Mesendoderm (in vitro differentiated cells): Measurements from ENCODE around the gene THSD7A.

Experiments
- DNase-seq: peaks from one replicate; pipeline ENCODE4 v3.0.0; 2013
- H2AK5ac ChIP-seq: 2 replicates; pipeline ENCODE4 v1.6.1; 2013; ENCODE audit warnings: low read length, inconsistent platforms
- H2BK120ac ChIP-seq: 2 replicates; pipeline ENCODE4 v1.6.1; 2013; ENCODE audit warnings: low read depth, mild to moderate bottlenecking, low read length, moderate library complexity, mixed read lengths
- H2BK15ac ChIP-seq: replicated peaks from 2 replicates; pipeline ENCODE4 v1.6.1; 2013; ENCODE audit warnings: low read depth, mild to moderate bottlenecking, moderate library complexity
- H2BK5ac ChIP-seq: 2 replicates; pipeline ENCODE4 v1.6.1; 2013; ENCODE audit warnings: low read length, inconsistent platforms
- H3K18ac ChIP-seq: 2 replicates; pipeline ENCODE4 v1.6.1; 2013; ENCODE audit warnings: mild to moderate bottlenecking, low read length, mixed read lengths
- H3K23ac ChIP-seq: one replicate; pipeline ENCODE4 v1.6.1; 2013; ENCODE audit warnings: low read length
- H3K27ac ChIP-seq: 2 replicates; pipeline ENCODE4 v1.5.1; 2013; ENCODE audit warnings: low read depth, mild to moderate bottlenecking, inconsistent platforms, low read length, moderate library complexity
- H3K27me3 ChIP-seq: 2 replicates; pipeline ENCODE4 v1.6.1; 2013; ENCODE audit warnings: low read length, control low read depth, mild to moderate bottlenecking, inconsistent platforms; ENCODE audit not compliant: insufficient read depth, poor library complexity
- H3K36me3 ChIP-seq: 2 replicates; pipeline ENCODE4 v1.6.1; 2013; ENCODE audit warnings: low read length, inconsistent platforms; ENCODE audit not compliant: control insufficient read depth, insufficient read depth
- H3K4ac ChIP-seq: one replicate; pipeline ENCODE4 v1.6.1; 2013; ENCODE audit warnings: low read depth, mild to moderate bottlenecking, low read length, moderate library complexity
- H3K4me1 ChIP-seq: 2 replicates; pipeline ENCODE4 v1.6.1; 2013; ENCODE audit warnings: low read depth, low read length, inconsistent platforms; ENCODE audit not compliant: control insufficient read depth
- H3K4me2 ChIP-seq: 2 replicates; pipeline ENCODE4 v1.6.1; 2013; ENCODE audit warnings: low read length
- H3K4me3 ChIP-seq: 2 replicates; pipeline ENCODE4 v1.5.1; 2013; ENCODE audit warnings: mild to moderate bottlenecking, low read length
- H3K56ac ChIP-seq: one replicate; pipeline ENCODE4 v1.6.1; 2013; ENCODE audit warnings: low read length
- H3K79me1 ChIP-seq: 2 replicates; pipeline ENCODE4 v1.6.1; 2013; ENCODE audit warnings: low read length, inconsistent platforms
- H3K79me2 ChIP-seq: 2 replicates; pipeline ENCODE4 v1.6.1; 2013; ENCODE audit warnings: mild to moderate bottlenecking, low read length; ENCODE audit not compliant: control insufficient read depth, insufficient read depth
- H3K9ac ChIP-seq: 2 replicates; pipeline ENCODE4 v1.6.1; 2013; ENCODE audit warnings: low read length, inconsistent platforms
- H4K5ac ChIP-seq: one replicate; pipeline ENCODE4 v1.6.1; 2013; ENCODE audit warnings: low read length
- H4K8ac ChIP-seq: one replicate; pipeline ENCODE4 v1.6.1; 2013; ENCODE audit warnings: low read depth, mild to moderate bottlenecking, control low read depth, low read length, moderate library complexity
- WGBS: extraction: QIAGEN DNeasy Blood & Tissue Kit; methylation state at CpG from one replicate; pipeline ENCODE4 v1.1.7; 2013; ENCODE audit warnings: low lambda C conversion rate, missing lambda C conversion rate; ENCODE audit not compliant: insufficient coverage; ENCODE audit errors: extremely low coverage; 5-methylcytosine and 5-hydroxymethylcytosine counted together

The THSD7A gene

DNA sequence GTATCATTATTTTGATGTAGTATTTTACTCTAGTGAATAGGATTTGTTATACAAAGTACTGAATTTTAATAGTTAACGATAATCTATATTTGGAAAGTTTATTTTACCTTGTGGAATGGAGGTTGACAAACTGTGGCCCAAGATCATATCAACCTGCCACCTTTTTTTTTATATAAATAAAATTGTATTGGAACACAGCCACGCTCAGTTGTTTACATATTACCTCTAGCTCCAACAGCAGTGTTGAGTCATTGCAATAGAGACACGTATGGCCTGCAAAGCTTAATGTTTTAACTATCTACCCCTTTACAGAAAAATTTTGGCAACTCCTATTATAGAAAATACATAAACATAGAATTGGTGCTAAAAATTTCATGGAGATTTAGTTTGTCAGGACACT is 239.3 kb downstream of the THSD7A start:
- no peak overlapping the region for H3K9ac ChIP-seq
- H2AK5ac ChIP-seq = no peak overlapping the region
- no peak overlapping the region for H3K23ac ChIP-seq
- no peak overlapping the region for H4K8ac ChIP-seq
- no peak overlapping the region for H4K5ac ChIP-seq
- H3K27ac ChIP-seq = no peak overlapping the region
- H3K79me1 ChIP-seq = no peaks in the 10 kb centered on the region
- H3K4me2 ChIP-seq = no peak overlapping the region
- no peak overlapping the region for H2BK120ac ChIP-seq
- no peaks in the 10 kb centered on the region for H3K4me1 ChIP-seq
- no peak overlapping the region for H3K18ac ChIP-seq
- H3K27me3 ChIP-seq = no peaks in the 10 kb centered on the region
- H3K56ac ChIP-seq = no peak overlapping the region
- no peak overlapping the region for H2BK5ac ChIP-seq
- no peak overlapping the region for H2BK15ac ChIP-seq
- no peaks in the 10 kb centered on the region for H3K79me2 ChIP-seq
- no peak overlapping the region for H3K4me3 ChIP-seq
- H3K36me3 ChIP-seq = no peaks in the 10 kb centered on the region
- WGBS = no CpG with 5 or more reads among the region's 3 CpGs
- H3K4ac ChIP-seq = no peak overlapping the region
- DNase-seq = no peak

DNA sequence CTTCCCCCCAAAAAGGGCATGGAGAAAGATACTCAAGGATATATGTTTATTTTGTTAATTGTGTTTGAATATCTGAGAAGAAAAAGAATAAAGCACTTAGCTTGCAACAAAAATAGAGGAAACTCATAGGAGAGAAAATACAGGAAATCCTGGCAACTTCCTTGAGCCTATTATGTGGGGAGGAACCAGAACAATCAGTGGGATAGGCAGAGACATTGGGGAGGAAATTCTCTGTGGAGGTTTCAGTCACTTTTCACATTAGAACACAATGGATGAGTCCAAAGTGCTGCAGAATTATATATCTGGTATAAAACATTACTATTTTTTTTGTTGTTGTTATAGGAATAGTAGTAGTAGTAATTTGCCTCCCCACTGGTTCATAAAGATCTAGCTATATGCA is 240.1 kb downstream of the THSD7A start:
- H4K5ac ChIP-seq = no peak overlapping the region

DNA sequence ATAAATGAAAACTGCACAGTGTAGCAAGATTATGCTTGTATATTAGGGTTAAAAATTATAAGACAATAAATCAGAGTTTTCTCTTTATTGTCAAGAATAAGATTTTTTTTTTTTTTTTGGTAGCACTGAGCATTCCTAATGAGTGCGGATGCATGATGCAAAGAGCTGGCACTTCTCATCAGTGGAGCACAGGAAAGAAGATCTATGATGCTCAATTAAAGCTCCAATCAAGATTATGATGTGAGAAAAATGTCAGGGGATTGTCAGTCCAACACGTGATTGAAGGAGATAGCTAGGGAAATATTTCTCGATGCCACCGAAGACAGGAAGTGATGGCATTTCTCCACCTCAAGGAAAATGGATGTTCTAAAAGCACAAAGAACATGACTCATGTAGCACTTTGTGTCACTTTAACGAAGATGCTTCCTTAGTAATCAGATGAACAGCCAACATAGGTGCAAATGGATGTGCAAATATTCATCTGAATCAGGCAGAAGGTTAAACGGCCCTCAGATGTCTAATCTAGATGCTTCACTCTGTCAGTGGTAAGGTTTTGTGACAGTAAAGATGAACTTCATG is 240.9 kb downstream of the THSD7A start:
- no peak overlapping the region for H3K4me2 ChIP-seq
- WGBS = no CpG with 5 or more reads among the region's 6 CpGs
- no peak overlapping the region for H3K18ac ChIP-seq

More for the DNA sequence above, 240.1 kb downstream of the THSD7A start:
- Histone ChIP-seq H4K8ac (no peak overlapping the region), H3K9ac (no peak overlapping the region), H3K4me3 (no peak overlapping the region), H2BK15ac (no peak overlapping the region), H3K56ac (no peak overlapping the region), H3K36me3 (no peaks in the 10 kb centered on the region), H3K23ac (no peak overlapping the region), H3K4me1 (no peaks in the 10 kb centered on the region), H3K4ac (no peak overlapping the region), H3K27me3 (no peaks in the 10 kb centered on the region), H3K79me1 (no peaks in the 10 kb centered on the region), H3K4me2 (no peak overlapping the region), H3K79me2 (no peaks in the 10 kb centered on the region), H2BK120ac (no peak overlapping the region), H2AK5ac (no peak overlapping the region), H2BK5ac (no peak overlapping the region), H3K27ac (no peak overlapping the region), H3K18ac (no peak overlapping the region)
- DNase-seq = no peak

DNA sequence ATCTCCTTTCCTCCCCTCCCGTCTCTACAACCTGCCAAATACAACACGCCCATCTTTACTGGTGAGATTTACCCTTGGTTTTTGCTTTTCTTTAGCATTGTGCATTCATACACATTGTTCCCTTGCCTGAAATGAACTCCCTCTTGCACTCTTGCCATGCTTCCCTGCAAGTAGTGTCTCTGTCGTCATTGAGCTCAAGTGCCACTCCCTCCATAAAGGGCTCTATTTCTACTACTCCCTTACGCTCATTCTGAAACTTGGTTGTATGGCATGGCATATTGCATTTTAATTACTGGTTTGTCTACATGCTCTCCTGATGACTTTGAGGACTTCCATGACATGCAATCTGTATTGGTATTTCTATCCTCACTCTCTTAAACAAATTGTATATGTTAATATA is 242.7 kb downstream of the THSD7A start:
- H2AK5ac ChIP-seq = no peak overlapping the region
- H3K4ac ChIP-seq = no peak overlapping the region
- H4K8ac ChIP-seq = no peak overlapping the region
- H3K79me1 ChIP-seq = no peaks in the 10 kb centered on the region
- no peak overlapping the region for H2BK120ac ChIP-seq
- H3K23ac ChIP-seq = no peak overlapping the region
- no peaks in the 10 kb centered on the region for H3K27me3 ChIP-seq
- no peak overlapping the region for H2BK15ac ChIP-seq
- no peaks in the 10 kb centered on the region for H3K79me2 ChIP-seq
- 100% methylated on average over 2 of the region's 4 CpGs for WGBS
- H4K5ac ChIP-seq = no peak overlapping the region
- no peak overlapping the region for H3K4me2 ChIP-seq
- H3K56ac ChIP-seq = no peak overlapping the region
- H3K36me3 ChIP-seq = no peaks in the 10 kb centered on the region
- no peak overlapping the region for H3K9ac ChIP-seq
- H2BK5ac ChIP-seq = no peak overlapping the region
- no peak overlapping the region for H3K4me3 ChIP-seq
- no peaks in the 10 kb centered on the region for H3K4me1 ChIP-seq
- H3K27ac ChIP-seq = no peak overlapping the region
- no peak overlapping the region for H3K18ac ChIP-seq
- DNase-seq = no peak

More for the DNA sequence above, 240.9 kb downstream of the THSD7A start:
- no peak for DNase-seq
- no peak overlapping the region for H2AK5ac ChIP-seq
- H3K4me3 ChIP-seq = no peak overlapping the region
- H3K4me1 ChIP-seq = no peaks in the 10 kb centered on the region
- H3K79me1 ChIP-seq = no peaks in the 10 kb centered on the region
- H2BK5ac ChIP-seq = no peak overlapping the region
- H4K8ac ChIP-seq = no peak overlapping the region
- H3K4ac ChIP-seq = no peak overlapping the region
- H3K36me3 ChIP-seq = no peaks in the 10 kb centered on the region
- no peaks in the 10 kb centered on the region for H3K79me2 ChIP-seq
- H2BK15ac ChIP-seq = no peak overlapping the region
- no peak overlapping the region for H3K9ac ChIP-seq
- H3K27me3 ChIP-seq = no peaks in the 10 kb centered on the region
- no peak overlapping the region for H3K23ac ChIP-seq
- no peak overlapping the region for H3K27ac ChIP-seq
- H4K5ac ChIP-seq = no peak overlapping the region
- no peak overlapping the region for H2BK120ac ChIP-seq
- no peak overlapping the region for H3K56ac ChIP-seq

DNA sequence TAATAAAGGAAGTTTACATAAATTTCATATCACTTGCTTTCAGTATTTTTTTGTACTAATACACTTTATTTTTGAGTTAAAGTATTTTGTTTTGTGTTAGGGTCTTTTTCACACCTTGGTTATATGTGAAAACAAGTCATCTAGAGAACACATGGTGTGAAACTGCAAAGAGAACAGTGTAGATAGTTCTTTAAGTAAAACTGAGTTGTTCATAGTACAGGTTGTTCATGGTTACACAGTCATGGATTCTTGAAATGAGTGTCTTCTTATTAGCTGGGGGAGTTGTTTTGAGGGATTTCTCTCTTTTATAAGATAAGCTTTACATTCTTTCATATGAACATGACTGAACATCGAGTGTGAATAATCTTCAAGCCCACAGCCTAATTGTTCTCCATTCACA is 244.2 kb downstream of the THSD7A start:
- Histone ChIP-seq H3K27me3 (no peaks in the 10 kb centered on the region), H3K23ac (no peak overlapping the region), H3K4me3 (no peak overlapping the region), H4K8ac (no peak overlapping the region), H3K4me1 (no peaks in the 10 kb centered on the region), H3K4me2 (no peak overlapping the region), H4K5ac (no peak overlapping the region), H3K79me2 (no peaks in the 10 kb centered on the region), H3K4ac (no peak overlapping the region), H3K79me1 (no peaks in the 10 kb centered on the region), H3K18ac (no peak overlapping the region), H3K36me3 (no peaks in the 10 kb centered on the region), H3K27ac (no peak overlapping the region), H2BK120ac (no peak overlapping the region), H3K9ac (no peak overlapping the region), H2BK5ac (no peak overlapping the region), H3K56ac (no peak overlapping the region), H2BK15ac (no peak overlapping the region), H2AK5ac (no peak overlapping the region)
- DNase-seq = no peak
- no CpG with 5 or more reads among the region's 1 CpG for WGBS

DNA sequence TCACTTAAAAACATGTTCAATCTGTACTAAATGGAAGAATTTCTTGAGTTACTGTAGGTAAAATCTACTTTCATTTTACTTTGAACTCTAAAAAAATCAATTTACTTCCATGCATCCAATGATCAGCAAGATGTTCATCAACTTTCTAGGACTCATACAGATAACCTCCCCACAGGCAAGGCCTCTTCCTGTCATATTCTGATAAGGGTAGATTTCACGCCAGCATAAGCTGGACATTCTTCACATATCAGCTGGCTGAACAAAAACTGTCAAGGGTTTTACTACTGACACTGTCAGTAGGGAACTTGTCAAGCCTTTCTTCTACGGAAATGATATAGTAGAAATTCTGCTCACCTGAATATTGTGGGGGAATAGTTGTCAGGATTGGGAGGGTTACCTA is 244.9 kb downstream of the THSD7A start:
- Histone ChIP-seq H4K5ac (no peak overlapping the region), H2AK5ac (no peak overlapping the region), H3K4ac (no peak overlapping the region), H3K79me2 (no peaks in the 10 kb centered on the region), H3K18ac (no peak overlapping the region), H3K36me3 (no peaks in the 10 kb centered on the region), H4K8ac (no peak overlapping the region), H3K23ac (no peak overlapping the region), H3K4me2 (no peak overlapping the region), H3K4me1 (no peaks in the 10 kb centered on the region), H3K79me1 (no peaks in the 10 kb centered on the region), H2BK5ac (no peak overlapping the region), H2BK15ac (no peak overlapping the region), H3K4me3 (no peak overlapping the region), H2BK120ac (no peak overlapping the region), H3K27ac (no peak overlapping the region), H3K9ac (no peak overlapping the region), H3K27me3 (no peaks in the 10 kb centered on the region), H3K56ac (no peak overlapping the region)
- no CpG with 5 or more reads among the region's 2 CpGs for WGBS
- DNase-seq = no peak
